GM10266 (cell line): ENCODE measurements around the gene RAB41.

ENCODE experiments used
- DNase-seq: peaks from one replicate; pipeline ENCODE4 v3.0.0; 2012; ENCODE audit errors: extremely low spot score
- TF ChIP-seq, protein P1 (sequence below): IDR thresholded peaks from 2 replicates; pipeline ENCODE4 v1.5.1; 2012; ENCODE audit warnings: mild to moderate bottlenecking, low read depth; ENCODE audit not compliant: control insufficient read depth, insufficient read depth; ENCODE audit errors: missing control alignments

The RAB41 gene

DNA sequence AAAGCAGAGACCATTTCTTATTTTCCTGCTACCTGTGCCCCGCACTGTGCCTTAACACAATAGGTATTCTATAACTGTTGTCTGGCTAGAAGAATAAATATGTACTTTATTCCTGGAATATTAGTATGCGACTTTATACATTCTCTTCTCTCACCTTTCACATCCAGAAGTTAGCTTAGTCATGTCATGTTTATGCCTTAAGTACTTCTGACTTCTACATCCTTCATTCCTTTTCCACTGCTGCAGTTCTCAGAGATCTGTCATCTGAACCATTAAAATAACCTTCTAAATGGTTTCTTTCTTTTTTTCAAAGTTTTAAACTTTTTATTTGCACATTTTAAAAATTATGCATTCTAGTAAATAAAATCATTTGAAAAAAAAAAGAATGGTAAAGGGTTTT is 42.4 kb downstream of the RAB41 start:
- no peak for DNase-seq
- TF ChIP-seq, protein P1, sequence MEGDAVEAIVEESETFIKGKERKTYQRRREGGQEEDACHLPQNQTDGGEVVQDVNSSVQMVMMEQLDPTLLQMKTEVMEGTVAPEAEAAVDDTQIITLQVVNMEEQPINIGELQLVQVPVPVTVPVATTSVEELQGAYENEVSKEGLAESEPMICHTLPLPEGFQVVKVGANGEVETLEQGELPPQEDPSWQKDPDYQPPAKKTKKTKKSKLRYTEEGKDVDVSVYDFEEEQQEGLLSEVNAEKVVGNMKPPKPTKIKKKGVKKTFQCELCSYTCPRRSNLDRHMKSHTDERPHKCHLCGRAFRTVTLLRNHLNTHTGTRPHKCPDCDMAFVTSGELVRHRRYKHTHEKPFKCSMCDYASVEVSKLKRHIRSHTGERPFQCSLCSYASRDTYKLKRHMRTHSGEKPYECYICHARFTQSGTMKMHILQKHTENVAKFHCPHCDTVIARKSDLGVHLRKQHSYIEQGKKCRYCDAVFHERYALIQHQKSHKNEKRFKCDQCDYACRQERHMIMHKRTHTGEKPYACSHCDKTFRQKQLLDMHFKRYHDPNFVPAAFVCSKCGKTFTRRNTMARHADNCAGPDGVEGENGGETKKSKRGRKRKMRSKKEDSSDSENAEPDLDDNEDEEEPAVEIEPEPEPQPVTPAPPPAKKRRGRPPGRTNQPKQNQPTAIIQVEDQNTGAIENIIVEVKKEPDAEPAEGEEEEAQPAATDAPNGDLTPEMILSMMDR, result no peak

DNA sequence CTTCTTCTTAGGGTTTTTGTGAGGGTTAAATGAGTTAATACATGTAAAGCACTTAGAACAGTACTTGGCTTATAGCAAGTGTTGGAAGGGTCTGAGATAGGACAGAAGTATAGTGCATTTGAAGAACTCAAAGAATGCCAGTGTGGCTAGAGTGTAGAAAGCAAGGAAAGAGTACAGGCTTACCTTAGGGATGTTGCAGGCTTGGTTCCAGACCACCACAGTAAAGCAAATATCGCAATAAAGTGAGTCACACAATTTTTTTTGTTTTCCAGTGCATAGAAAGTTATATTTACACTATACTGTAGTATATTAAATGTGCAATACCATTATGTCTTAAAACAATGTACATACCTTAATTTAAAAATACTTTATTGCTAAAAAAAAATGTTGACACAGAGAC is 49.2 kb downstream of the RAB41 start:
- no peak for DNase-seq
- TF ChIP-seq, protein P1, result no peak

DNA sequence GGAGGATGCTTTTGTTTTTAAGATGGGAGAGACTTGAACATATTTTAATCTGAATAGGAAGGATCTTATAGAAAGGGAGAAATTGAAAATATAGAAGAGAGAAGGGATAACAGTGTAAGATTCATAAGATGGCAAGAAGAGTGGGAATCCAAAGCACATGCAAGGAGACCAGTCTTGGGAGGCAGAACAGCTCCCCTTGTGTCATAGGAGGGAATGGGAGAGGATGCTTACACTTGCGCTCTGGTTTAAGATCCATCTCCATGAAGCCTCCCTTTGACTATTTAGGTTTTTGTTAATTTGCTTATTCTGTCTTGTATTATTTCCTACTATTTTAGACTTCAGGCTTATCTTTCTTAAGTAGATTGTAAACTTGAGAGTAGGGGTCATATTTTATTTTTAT is 50.6 kb downstream of the RAB41 start:
- DNase-seq, result no peak
- TF ChIP-seq, protein P1, result no peak
